Endothelial cell of umbilical vein (primary cell): ENCODE measurements around the gene PANX2. TPM values are rescaled to one million over a fixed set of nuclear protein-coding genes. Genes with fewer than 3 reads are reported as not detected.

Source experiments
- BruUV-seq: library from RNA; stranded (reverse); fragments of 400-500 nt; replicated peaks from 2 replicates; lab custom pipeline; 2021; lab: Mats Ljungman, UMichigan
- CTCF ChIA-PET: fragments of 300-600, 350-600 bp; sonication (Branson Sonifier 250); formaldehyde crosslinking; loops from one replicate; lab custom pipeline; 2021; ENCODE audit warnings: antibody characterized with exemption, inconsistent platforms; lab: Charles Lee
- POLR2A ChIA-PET: fragments of 300-600, 350-600 bp; sonication (Branson Sonifier 250); formaldehyde crosslinking; loops from one replicate; lab custom pipeline; 2021; ENCODE audit warnings: antibody characterized with exemption, inconsistent platforms; lab: Charles Lee
- DNase-seq: peaks from one replicate; pipeline ENCODE4 v3.0.0-alpha.2; 2011; ENCODE audit warnings: low read depth, low spot score
- FAIRE-seq: peaks from 2 replicates; lab custom pipeline; 2011; peaks lifted over from hg19 to GRCh38; lab: Jason Lieb, UNC
- H2AFZ ChIP-seq: 2 replicates; pipeline ENCODE4 v1.6.0; 2012; ENCODE audit warnings: low read depth, low read length, control low read depth, inconsistent platforms
- H3K27ac ChIP-seq: 2 replicates; pipeline ENCODE4 v1.5.1; 2011; ENCODE audit warnings: low read depth, mild to moderate bottlenecking, control low read depth, low read length, moderate library complexity; ENCODE audit not compliant: insufficient read depth
- H3K27me3 ChIP-seq, 2 experiments: 2 replicates each; pipeline versions ENCODE4 v1.6.0 to v1.6.1; 2011; ENCODE audit warnings: low read length in 2 of 2, mixed read lengths in 1 of 2; ENCODE audit not compliant: control insufficient read depth in 2 of 2, insufficient read depth in 2 of 2
- H3K36me3 ChIP-seq, 2 experiments: 2 replicates in 1 of 2; 3 replicates in 1 of 2; pipeline ENCODE4 v1.5.1; 2011; ENCODE audit warnings: low read length in 2 of 2, mild to moderate bottlenecking in 1 of 2, moderate library complexity in 1 of 2; ENCODE audit not compliant: control insufficient read depth in 2 of 2, insufficient read depth in 2 of 2; ENCODE audit errors: extremely low read depth in 1 of 2
- H3K4me1 ChIP-seq: 3 replicates; pipeline ENCODE4 v1.5.1; 2011; ENCODE audit warnings: mild to moderate bottlenecking, low read length; ENCODE audit not compliant: control insufficient read depth, insufficient read depth; ENCODE audit errors: extremely low read depth
- H3K4me2 ChIP-seq: 2 replicates; pipeline ENCODE4 v1.6.1; 2011; ENCODE audit warnings: low read length, control low read depth, mixed read lengths; ENCODE audit not compliant: insufficient read depth
- H3K4me3 ChIP-seq, 3 experiments: fragments of 200-600 bp in 1 of 3; sonication (generic), shearing (Covaris generic) in 1 of 3; replicated peaks in 1 of 3; 2 replicates each; pipeline ENCODE4 v1.5.1; 2011 to 2016; ENCODE audit warnings: control low read depth in 3 of 3, low read length in 3 of 3, mild to moderate bottlenecking in 2 of 3, inconsistent platforms in 1 of 3, low read depth in 1 of 3, moderate library complexity in 1 of 3; ENCODE audit not compliant: insufficient read depth in 1 of 3
- H3K79me2 ChIP-seq: 2 replicates; pipeline ENCODE4 v1.6.0; 2012; ENCODE audit warnings: low read length, inconsistent platforms; ENCODE audit not compliant: control insufficient read depth, insufficient read depth
- H3K9ac ChIP-seq: replicated peaks from 2 replicates; pipeline ENCODE3; 2011; ENCODE audit warnings: low read length, control low read depth; ENCODE audit not compliant: insufficient read depth; ENCODE audit errors: extremely low read depth
- H3K9me1 ChIP-seq: replicated peaks from 3 replicates; pipeline ENCODE4 v1.6.0; 2011; ENCODE audit warnings: mild to moderate bottlenecking, low read length; ENCODE audit not compliant: control insufficient read depth, insufficient read depth; ENCODE audit errors: extremely low read depth
- H3K9me3 ChIP-seq: replicated peaks from 2 replicates; pipeline ENCODE4 v1.5.1; 2012; ENCODE audit warnings: low read length, inconsistent platforms; ENCODE audit not compliant: control insufficient read depth, insufficient read depth
- H4K20me1 ChIP-seq: replicated peaks from 2 replicates; pipeline ENCODE3; 2011; ENCODE audit warnings: mild to moderate bottlenecking, low read length; ENCODE audit not compliant: control insufficient read depth, insufficient read depth; ENCODE audit errors: extremely low read depth
- EZH2 ChIP-seq: IDR thresholded peaks from 2 replicates; pipeline ENCODE4 v1.6.1; 2012; ENCODE audit warnings: borderline replicate concordance, low read depth, mild to moderate bottlenecking, moderate library complexity, low read length, inconsistent platforms; ENCODE audit not compliant: severe bottlenecking
- FOS ChIP-seq: IDR thresholded peaks from 2 replicates; pipeline ENCODE4 v1.6.1; 2011; ENCODE audit warnings: mild to moderate bottlenecking, low read length, moderate library complexity, borderline replicate concordance; ENCODE audit not compliant: insufficient read depth
- GATA2 ChIP-seq: IDR thresholded peaks from 2 replicates; pipeline ENCODE4 v1.7.0; 2011; ENCODE audit warnings: low read depth, mild to moderate bottlenecking, moderate library complexity, mixed read lengths, low read length; ENCODE audit not compliant: insufficient read length, insufficient read depth
- JUN ChIP-seq: IDR thresholded peaks from 2 replicates; pipeline ENCODE4 v1.6.1; 2011; ENCODE audit warnings: borderline replicate concordance, low read depth; ENCODE audit not compliant: insufficient read length, insufficient read depth
- MAX ChIP-seq: IDR thresholded peaks from 2 replicates; pipeline ENCODE4 v1.6.1; 2011; ENCODE audit not compliant: insufficient read depth, insufficient read length
- MYC ChIP-seq: IDR thresholded peaks from one replicate; pipeline ENCODE4 v1.6.1; 2011; ENCODE audit warnings: mild to moderate bottlenecking, low read depth, low read length
- POLR2A ChIP-seq: IDR thresholded peaks from 2 replicates; pipeline ENCODE4 v1.6.1; 2012; ENCODE audit warnings: low read depth, mild to moderate bottlenecking, control low read depth, low read length
- POLR2AphosphoS5 ChIP-seq: IDR thresholded peaks from 2 replicates; pipeline ENCODE4 v1.6.1; 2012; ENCODE audit warnings: low read depth, mild to moderate bottlenecking, control low read depth, low read length, moderate library complexity; ENCODE audit not compliant: insufficient read depth
- dilution Hi-C: fragments of 300-500 bp; cut with MboI; formaldehyde crosslinking; loops from one replicate; pipeline ENCODE4 v1.15.0; 2019; ENCODE audit warnings: low sequenced_read_pairs; ENCODE audit not compliant: extremely low pct_ligation_motif_present
- intact Hi-C: fragments of 100-400 bp; cut with micrococcal nuclease; formaldehyde crosslinking; loops from one replicate; pipeline ENCODE4 v1.10.0; 2022
- polyA plus RNA-seq, 4 experiments: library from polyadenylated mRNA; depleted of rRNA in 3 of 4; stranded (reverse) in 3 of 4; unstranded in 1 of 4; fragments of >200 nt; gene quantifications; 2 replicates each; pipeline versions ENCODE4 v1.2.1 to v1.2.3, GENCODE V29; 2011 to 2012; ENCODE audit warnings: missing spikeins in 1 of 4
- total RNA-seq: library from RNA; stranded (reverse); gene quantifications from 2 replicates; pipeline ENCODE4 v1.2.3, GENCODE V29; 2021
- TF ChIP-seq, protein P1 (sequence below), 2 donors: IDR thresholded peaks; 1 replicate in 1 of 2; 2 replicates in 1 of 2; pipeline ENCODE4 v1.5.1; 2011; ENCODE audit warnings: low read length in 2 of 2, mild to moderate bottlenecking in 2 of 2, moderate library complexity in 2 of 2, control low read depth in 1 of 2, inconsistent platforms in 1 of 2, low read depth in 1 of 2; ENCODE audit not compliant: insufficient read depth in 1 of 2; ENCODE audit errors: extremely low read depth in 1 of 2

Gene PANX2
- total and polyA plus RNA-seq, 2 donors (not counting 3 experiments of a cell fraction or from before 2014, with no cell fraction given), result 2.5 to 5.1 TPM

GRCh38 chr22:50203288-50203687 lies 32.8 kb downstream of the PANX2 start:
- ChIA-PET POLR2A (no interaction called here), CTCF (no interaction called here)
- FAIRE-seq (no peak), DNase-seq (no peak)
- Histone ChIP-seq H3K27ac (no peak overlapping the region), H3K9me3 (no peaks in the 10 kb centered on the region), H3K36me3 (peaks cover 2% of the 10 kb centered on the region in 2 experiments), H3K9ac (no peak overlapping the region), H3K79me2 (peaks cover 26% of the 10 kb centered on the region), H4K20me1 (no peaks in the 10 kb centered on the region), H3K4me2 (no peak overlapping the region), H3K4me3 (no peak overlapping the region), H3K27me3 (no peaks in the 10 kb centered on the region), H2AFZ (no peak overlapping the region), H3K4me1 (peaks cover 31% of the 10 kb centered on the region), H3K9me1 (no peaks in the 10 kb centered on the region)
- dilution Hi-C loops, result no loop called here
- intact Hi-C loops, result loop anchor here (10.0 kb wide), 1 partner anchor 228 kb away; no protein-coding TSS in a partner anchor
- TF ChIP-seq MYC (no peak), JUN (no peak), POLR2A (no peak), POLR2AphosphoS5 (no peak), MAX (no peak), FOS (no peak), GATA2 (no peak), EZH2 (no peak)
- TF ChIP-seq, protein P1, sequence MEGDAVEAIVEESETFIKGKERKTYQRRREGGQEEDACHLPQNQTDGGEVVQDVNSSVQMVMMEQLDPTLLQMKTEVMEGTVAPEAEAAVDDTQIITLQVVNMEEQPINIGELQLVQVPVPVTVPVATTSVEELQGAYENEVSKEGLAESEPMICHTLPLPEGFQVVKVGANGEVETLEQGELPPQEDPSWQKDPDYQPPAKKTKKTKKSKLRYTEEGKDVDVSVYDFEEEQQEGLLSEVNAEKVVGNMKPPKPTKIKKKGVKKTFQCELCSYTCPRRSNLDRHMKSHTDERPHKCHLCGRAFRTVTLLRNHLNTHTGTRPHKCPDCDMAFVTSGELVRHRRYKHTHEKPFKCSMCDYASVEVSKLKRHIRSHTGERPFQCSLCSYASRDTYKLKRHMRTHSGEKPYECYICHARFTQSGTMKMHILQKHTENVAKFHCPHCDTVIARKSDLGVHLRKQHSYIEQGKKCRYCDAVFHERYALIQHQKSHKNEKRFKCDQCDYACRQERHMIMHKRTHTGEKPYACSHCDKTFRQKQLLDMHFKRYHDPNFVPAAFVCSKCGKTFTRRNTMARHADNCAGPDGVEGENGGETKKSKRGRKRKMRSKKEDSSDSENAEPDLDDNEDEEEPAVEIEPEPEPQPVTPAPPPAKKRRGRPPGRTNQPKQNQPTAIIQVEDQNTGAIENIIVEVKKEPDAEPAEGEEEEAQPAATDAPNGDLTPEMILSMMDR (IDR thresholded peaks at IDR 0.05; ENCODE audit: extremely low read depth in 1 of 2, insufficient read depth in 1 of 2, low read depth in 1 of 2, low read length in 2 of 2), result no peak
- no TSS peak for BruUV-seq
